ENCODE results near the gene YAF2.
"Not testable (repeated sequence)": the region's sequence is repeated elsewhere in the genome, so short reads cannot be mapped to it uniquely, and the experiment has no call there.

DNA sequence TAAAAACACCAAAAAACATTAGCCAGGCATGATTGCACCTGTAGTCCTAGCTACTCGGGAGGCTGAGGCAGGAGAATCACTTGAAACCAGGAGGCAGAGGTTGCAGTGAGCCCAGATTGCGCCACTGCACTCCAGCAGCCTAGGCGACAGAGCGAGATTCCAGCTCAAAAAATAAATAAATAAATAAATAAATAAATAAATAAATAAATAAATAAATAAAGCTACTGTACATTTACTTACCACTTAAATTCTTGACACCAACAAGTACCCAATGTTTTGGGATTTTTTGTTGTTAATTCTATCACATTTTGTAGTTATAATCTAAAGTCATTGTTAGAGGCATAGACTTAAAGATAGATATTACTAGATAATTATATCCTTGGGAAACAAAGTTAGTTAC, 22.3 kb downstream of the YAF2 start:
- TF ChIP-seq POLR2A (IDR thresholded peaks at IDR 0.05), result not testable (repeated sequence)
- TF ChIP-seq, protein P1, sequence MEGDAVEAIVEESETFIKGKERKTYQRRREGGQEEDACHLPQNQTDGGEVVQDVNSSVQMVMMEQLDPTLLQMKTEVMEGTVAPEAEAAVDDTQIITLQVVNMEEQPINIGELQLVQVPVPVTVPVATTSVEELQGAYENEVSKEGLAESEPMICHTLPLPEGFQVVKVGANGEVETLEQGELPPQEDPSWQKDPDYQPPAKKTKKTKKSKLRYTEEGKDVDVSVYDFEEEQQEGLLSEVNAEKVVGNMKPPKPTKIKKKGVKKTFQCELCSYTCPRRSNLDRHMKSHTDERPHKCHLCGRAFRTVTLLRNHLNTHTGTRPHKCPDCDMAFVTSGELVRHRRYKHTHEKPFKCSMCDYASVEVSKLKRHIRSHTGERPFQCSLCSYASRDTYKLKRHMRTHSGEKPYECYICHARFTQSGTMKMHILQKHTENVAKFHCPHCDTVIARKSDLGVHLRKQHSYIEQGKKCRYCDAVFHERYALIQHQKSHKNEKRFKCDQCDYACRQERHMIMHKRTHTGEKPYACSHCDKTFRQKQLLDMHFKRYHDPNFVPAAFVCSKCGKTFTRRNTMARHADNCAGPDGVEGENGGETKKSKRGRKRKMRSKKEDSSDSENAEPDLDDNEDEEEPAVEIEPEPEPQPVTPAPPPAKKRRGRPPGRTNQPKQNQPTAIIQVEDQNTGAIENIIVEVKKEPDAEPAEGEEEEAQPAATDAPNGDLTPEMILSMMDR (IDR thresholded peaks at IDR 0.05 in 8 of 11, conservative IDR thresholded peaks at IDR 0.05 in 3 of 11), result not testable (repeated sequence)
